Measurements from ENCODE around the gene PLCG1.

PLCG1 gene

GRCh38 chr20:41168281-41169161 lies 31.2 kb downstream of the PLCG1 start:
- no peak for DNase-seq

GRCh38 chr20:41169162-41169690 lies 31.9 kb downstream of the PLCG1 start:
- no peak for DNase-seq

- no peak for DNase-seq
These were observed 32.5 kb downstream of the PLCG1 start for GRCh38 chr20:41169791-41170351.

DNA sequence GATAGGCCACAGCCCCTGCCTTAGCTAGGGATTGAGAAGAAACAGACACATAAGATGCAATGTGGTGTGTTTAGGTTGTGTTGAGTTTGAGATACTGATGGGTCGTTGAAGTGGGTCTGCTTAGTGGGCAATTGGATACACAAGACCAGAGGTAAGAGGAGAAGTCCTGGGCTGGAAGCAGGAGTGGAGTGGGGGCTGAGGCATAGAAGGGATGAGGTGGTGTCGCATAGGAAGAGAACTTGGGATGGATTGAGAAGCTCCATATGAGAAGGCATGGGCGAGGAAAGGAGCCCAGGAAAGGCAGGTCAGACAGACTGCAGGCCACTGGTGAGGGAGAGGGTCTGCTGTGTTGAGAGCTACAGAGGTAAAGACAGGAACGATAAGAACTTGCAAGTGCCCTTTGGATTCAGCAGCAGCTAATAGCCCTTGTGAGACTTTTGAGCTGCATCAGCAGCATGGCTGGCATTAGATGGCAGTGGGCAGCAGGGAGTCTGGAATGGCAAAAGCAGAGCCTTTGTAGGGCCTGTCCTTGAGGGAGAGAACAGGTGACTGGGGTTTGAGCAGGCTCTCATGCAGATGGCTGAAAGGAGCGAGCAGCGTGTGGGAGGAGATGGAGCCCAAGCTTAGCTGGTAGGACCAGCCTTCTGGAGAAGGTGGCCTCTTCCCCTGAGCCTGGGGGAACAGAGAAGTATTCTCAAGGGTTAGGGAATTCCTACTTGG lies 33.2 kb downstream of the PLCG1 start:
- DNase-seq, result no peak

DNA sequence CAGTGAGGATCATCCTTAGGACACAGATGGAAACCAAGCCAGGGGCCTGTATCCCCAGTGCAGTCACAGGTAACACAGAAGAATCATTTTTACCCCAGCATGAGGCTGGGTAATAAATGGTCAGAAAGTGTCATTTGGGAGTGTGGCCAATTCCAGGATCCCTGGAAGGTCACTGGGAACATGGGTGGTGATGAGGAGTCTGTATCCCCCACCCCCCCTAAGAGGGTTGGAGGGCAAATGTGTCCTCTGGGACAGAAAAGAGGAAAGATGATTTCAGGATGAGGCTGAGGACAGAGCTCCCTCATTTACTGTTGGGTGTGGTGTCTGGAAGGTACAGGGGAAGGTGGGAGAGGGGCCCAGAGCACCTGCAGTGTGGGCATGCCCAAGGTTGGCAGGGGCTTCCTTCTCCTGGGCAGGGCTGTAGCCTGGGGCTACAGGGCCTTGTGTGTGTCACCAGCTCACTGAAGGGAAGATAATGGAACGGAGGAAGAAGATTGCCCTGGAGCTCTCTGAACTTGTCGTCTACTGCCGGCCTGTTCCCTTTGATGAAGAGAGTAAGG lies 34.5 kb downstream of the PLCG1 start:
- no peak for DNase-seq

DNA sequence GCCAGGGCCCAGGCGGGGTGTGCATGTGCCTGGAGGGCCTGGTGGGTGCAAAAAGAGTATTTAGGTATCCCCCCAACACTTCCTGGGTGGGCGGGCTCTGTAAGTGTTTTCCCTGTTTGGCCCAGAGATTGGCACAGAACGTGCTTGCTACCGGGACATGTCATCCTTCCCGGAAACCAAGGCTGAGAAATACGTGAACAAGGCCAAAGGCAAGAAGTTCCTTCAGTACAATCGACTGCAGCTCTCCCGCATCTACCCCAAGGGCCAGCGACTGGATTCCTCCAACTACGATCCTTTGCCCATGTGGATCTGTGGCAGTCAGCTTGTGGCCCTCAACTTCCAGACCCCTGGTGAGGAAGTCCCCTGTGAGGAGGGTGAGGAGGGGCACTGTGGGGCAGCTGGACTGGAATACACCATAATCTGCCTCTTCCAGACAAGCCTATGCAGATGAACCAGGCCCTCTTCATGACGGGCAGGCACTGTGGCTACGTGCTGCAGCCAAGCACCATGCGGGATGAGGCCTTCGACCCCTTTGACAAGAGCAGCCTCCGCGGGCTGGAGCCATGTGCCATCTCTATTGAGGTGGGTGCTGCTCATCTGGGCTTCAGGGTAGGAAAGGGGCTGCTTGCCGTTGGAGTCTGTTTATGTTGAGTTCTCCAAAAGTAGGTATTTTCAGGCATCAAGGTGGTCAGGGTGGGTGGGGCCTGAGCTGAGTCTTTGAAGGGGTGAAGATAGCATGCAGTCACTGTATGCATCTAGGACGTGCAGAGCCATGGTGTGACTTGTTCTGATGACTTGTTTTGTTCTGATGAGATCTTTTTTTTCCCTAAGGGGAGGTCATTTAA lies 35.2 kb downstream of the PLCG1 start:
- DNase-seq, result no peak

DNA sequence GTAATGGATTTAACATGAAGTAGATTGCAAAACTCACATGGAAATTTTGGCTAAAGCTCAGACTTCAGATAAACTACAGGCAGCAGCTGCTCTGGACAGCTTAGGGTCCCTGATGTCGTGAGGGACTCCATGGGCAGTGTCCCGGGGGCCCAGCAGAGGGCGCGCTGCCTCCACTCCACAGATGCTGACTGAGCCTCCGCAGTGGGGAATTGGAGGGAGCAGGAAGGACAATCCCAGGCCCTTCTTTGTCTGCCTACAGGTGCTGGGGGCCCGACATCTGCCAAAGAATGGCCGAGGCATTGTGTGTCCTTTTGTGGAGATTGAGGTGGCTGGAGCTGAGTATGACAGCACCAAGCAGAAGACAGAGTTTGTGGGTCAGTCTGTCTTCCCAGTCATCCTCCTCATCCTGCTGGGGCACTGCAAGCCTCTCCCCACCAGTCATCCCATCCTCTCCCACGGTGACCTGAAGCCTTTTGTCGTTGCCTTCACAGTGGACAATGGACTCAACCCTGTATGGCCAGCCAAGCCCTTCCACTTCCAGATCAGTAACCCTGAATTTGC lies 35.9 kb downstream of the PLCG1 start:
- peak; percentile 0 for DNase-seq

DNA sequence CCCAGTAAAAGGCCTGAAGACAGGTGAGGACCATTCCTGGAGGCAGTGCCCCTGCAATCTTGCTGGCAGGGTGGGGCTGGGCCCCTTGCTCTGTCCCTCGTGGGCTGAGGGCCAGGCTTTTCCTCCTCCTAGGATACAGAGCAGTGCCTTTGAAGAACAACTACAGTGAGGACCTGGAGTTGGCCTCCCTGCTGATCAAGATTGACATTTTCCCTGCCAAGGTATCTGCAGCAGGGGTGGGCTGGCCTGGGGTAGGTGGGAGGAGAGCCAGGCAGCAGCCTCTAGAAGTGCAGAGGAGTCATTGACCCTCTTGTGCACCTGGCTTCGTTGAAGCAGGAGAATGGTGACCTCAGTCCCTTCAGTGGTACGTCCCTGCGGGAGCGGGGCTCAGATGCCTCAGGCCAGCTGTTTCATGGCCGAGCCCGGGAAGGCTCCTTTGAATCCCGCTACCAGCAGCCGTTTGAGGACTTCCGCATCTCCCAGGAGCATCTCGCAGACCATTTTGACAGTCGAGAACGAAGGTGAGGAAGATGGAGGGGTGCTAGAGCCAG lies 36.5 kb downstream of the PLCG1 start:
- no peak for DNase-seq

GRCh38 chr20:41174373-41174772 lies 37.0 kb downstream of the PLCG1 start:
- DNase-seq, result no peak

- no peak for DNase-seq
These were observed 37.4 kb downstream of the PLCG1 start for GRCh38 chr20:41174782-41175181.

GRCh38 chr20:41175201-41175651 lies 37.9 kb downstream of the PLCG1 start:
- DNase-seq, result no peak

- no peak for DNase-seq
These were observed 38.5 kb downstream of the PLCG1 start for GRCh38 chr20:41175727-41176330.

GRCh38 chr20:41176711-41177552 lies 39.6 kb downstream of the PLCG1 start:
- DNase-seq, result no peak

DNA sequence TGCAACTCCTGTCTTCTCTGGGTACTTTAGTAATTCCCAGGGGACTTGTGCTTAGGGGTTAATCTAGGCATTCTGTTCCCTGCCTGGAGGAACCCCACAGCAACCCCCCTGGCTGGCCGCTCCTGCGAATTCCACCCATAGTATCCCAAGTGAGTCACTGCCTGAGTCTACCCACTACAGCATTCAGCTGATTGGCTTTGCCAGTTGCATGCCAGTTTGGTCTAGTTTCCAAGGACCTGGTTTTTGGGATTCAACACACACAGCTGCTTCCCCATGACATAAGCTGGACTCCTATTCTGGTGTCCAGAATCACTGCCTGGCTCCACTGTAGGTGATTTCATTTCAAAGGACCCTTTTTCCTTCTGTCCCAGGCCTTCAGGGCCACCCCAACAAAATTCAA lies 40.3 kb downstream of the PLCG1 start:
- no peak for DNase-seq

GRCh38 chr20:41178495-41178894 lies 41.2 kb downstream of the PLCG1 start:
- no peak for DNase-seq

DNA sequence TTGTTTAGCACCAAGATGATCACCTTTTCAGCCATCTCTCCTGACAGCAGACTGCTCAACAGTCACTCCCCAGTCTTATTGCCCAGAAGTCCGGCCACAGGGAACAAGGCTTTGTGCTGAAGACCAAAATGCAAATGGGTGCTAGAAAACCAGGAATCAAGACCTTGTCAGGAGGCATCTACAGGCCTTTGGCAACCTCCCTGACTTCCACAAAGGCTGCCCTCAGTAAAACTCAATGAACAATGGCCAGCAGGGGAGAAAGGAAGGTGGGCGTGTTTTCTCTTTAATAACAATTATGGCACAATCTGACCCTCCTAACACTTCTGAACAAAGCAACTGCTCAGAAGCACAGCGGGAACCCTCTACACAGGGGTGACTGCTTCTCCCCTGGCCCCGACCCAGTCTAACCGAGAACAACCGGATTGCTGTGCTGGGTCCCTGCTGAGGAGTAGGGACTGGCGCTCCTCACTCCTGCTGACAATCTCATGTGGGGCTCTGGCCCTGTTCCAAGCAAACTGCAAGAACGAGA lies 41.6 kb downstream of the PLCG1 start:
- no peak for DNase-seq

GRCh38 chr20:41179961-41180360 lies 42.6 kb downstream of the PLCG1 start:
- no peak for DNase-seq

DNA sequence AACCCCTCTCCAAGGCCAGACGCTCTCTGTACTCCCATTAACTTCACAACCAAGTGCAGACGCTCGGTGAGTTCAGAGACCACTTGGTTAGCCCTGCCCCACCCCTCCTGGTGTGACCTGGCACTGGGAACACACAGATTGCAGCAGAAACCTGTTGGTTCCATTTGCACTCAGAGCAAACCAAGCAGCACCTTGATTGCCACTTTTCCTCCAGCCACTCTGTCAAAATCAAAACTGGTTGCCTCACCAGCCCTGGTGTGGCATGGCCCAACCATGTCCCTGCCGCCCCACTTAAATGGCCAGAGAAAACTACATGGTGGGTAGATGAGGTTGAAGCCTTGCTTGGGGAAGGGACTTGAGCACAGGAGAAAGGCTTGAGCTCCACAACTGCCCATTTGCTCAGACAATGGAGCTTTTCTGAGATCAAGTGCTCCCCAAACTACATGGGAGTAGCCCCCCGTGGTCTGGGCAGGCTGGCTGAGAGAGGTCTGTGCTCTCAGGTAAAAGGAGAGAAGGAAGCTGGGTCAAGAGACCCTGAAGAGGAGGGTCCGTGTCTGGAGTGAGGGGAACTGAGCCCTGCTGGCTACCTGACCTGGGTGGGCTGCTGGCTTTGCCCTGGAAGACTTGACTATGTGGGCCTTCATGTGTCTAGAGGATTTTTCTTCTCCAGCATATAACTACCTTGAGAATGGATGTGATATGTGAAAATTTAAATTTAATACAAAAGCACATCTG lies 43.4 kb downstream of the PLCG1 start:
- no peak for DNase-seq

GRCh38 chr20:41181567-41181966 lies 44.2 kb downstream of the PLCG1 start:
- DNase-seq, result no peak
